ENCODE measurements around the gene PPP6R1.

Gene PPP6R1

DNA sequence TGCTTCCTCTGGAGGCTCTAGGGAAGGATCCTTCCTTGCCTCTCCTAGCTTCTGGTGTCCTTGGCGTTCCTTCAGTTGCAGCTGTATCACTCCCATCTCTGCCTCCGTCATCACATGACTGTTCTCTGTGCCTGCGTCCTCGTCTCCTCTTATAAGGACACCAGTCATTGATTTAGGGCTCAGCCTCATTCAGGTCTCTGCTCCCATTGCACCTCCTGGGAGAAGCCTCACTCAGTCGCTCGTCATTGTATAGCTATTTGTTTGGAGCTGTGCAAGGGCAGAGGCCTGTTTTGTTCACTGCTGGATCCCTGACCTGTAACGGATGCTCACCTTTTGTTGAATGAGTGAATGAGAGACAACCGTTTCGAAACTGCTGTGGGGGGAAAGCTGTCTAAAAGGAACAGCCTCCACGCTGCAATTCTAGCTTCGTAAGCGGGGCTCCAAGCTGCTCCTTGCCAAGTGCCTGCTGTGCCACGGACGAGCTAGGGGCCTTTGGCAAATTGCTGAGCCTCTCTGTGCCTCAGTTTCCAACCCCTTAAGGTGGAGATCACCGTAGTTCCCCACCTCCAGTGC, 42.2 kb upstream of the PPP6R1 start:
- Histone ChIP-seq H3K4me3 (ENCODE audit: low read length in 2 of 2) (no peak overlapping the region), H3K36me3 (ENCODE audit: control insufficient read depth in 2 of 2, insufficient read depth in 2 of 2, low read length in 2 of 2) (peaks cover 13 to 16% of the 10 kb centered on the region in 2 donors), H3K27me3 (ENCODE audit: control insufficient read depth in 1 of 2, insufficient read depth in 2 of 2, low read length in 2 of 2) (no peaks in the 10 kb centered on the region), H3K27ac (ENCODE audit: low read length) (no peak overlapping the region), H3K9ac (ENCODE audit: low read length in 2 of 2) (no peak overlapping the region), H3K9me3 (ENCODE audit: control insufficient read depth in 2 of 2, low read length in 2 of 2) (no peaks in the 10 kb centered on the region), H3K4me1 (ENCODE audit: control insufficient read depth, insufficient read depth, low read length) (peaks cover 13% of the 10 kb centered on the region)

DNA sequence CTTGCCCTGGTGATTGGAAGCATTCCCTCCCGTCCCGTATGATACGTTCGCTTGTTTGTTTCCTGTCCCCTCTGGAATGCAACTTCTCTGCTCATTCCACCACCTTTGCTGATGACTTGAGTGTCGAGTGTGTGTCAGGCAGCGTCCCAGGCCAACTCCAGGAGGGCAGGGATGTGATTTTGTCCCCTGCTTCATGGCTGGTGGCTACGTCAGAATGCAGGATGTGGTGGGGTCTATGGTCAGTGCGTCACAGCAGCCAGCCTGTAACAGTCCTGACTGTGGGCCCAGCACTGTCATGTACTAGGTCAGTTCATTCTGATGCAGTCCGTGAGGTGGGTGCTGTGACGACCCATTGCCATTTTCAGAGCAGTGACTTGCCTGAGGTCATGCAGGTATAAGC, 41.2 kb upstream of the PPP6R1 start:
- Histone ChIP-seq H3K4me1 (ENCODE audit: control insufficient read depth, insufficient read depth, low read length) (peaks cover 13% of the 10 kb centered on the region), H3K4me3 (ENCODE audit: low read length in 2 of 2) (no peak overlapping the region), H3K9ac (ENCODE audit: low read length in 2 of 2) (no peak overlapping the region), H3K27me3 (ENCODE audit: control insufficient read depth in 1 of 2, insufficient read depth in 2 of 2, low read length in 2 of 2) (no peaks in the 10 kb centered on the region), H3K36me3 (ENCODE audit: control insufficient read depth in 2 of 2, insufficient read depth in 2 of 2, low read length in 2 of 2) (peaks cover 13 to 17% of the 10 kb centered on the region in 2 donors), H3K27ac (ENCODE audit: low read length) (no peak overlapping the region), H3K9me3 (ENCODE audit: control insufficient read depth in 2 of 2, low read length in 2 of 2) (no peaks in the 10 kb centered on the region)

DNA sequence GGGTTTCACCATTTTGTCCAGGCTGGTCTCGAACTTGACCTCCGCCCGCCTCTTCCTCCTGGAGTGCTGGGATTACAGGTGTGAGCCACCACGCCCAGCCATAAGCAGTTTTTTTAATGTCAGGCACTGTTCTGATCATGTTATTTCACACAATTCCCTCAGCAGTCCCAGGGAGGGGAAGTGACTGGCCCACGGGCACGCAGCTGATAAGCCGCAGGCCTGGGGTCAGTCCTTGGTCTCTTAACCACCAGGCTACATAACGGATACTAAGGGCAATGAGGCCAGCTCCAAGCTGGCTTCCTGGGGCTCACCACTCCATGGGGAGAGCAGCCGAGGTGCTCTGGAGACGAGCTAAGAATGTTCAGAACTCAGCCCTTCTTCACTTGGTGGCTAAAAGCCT, 38.5 kb upstream of the PPP6R1 start:
- no peaks in the 10 kb centered on the region for H3K9me3 ChIP-seq (ENCODE audit: control insufficient read depth in 2 of 2, low read length in 2 of 2)
- H3K4me3 ChIP-seq (ENCODE audit: low read length in 2 of 2) = no peak overlapping the region
- H3K4me1 ChIP-seq (ENCODE audit: control insufficient read depth, insufficient read depth, low read length) = peaks cover 12% of the 10 kb centered on the region
- H3K36me3 ChIP-seq (ENCODE audit: control insufficient read depth in 2 of 2, insufficient read depth in 2 of 2, low read length in 2 of 2) = peaks cover 4 to 10% of the 10 kb centered on the region in 2 donors
- H3K9ac ChIP-seq (ENCODE audit: low read length in 2 of 2) = no peak overlapping the region
- H3K27ac ChIP-seq (ENCODE audit: low read length) = no peak overlapping the region
- no peaks in the 10 kb centered on the region for H3K27me3 ChIP-seq (ENCODE audit: control insufficient read depth in 1 of 2, insufficient read depth in 2 of 2, low read length in 2 of 2)

- H3K36me3 ChIP-seq (ENCODE audit: control insufficient read depth in 2 of 2, insufficient read depth in 2 of 2, low read length in 2 of 2) = peaks cover 4 to 8% of the 10 kb centered on the region in 2 donors
- no peaks in the 10 kb centered on the region for H3K27me3 ChIP-seq (ENCODE audit: control insufficient read depth in 1 of 2, insufficient read depth in 2 of 2, low read length in 2 of 2)
- H3K9me3 ChIP-seq (ENCODE audit: control insufficient read depth in 2 of 2, low read length in 2 of 2) = no peaks in the 10 kb centered on the region
- no peak overlapping the region for H3K9ac ChIP-seq (ENCODE audit: low read length in 2 of 2)
- peaks cover 14% of the 10 kb centered on the region for H3K4me1 ChIP-seq (ENCODE audit: control insufficient read depth, insufficient read depth, low read length)
- no peak overlapping the region for H3K4me3 ChIP-seq (ENCODE audit: low read length in 2 of 2)
- H3K27ac ChIP-seq (ENCODE audit: low read length) = no peak overlapping the region
These were observed 30.4 kb upstream of the PPP6R1 start for GRCh38 chr19:55289117-55289796.

DNA sequence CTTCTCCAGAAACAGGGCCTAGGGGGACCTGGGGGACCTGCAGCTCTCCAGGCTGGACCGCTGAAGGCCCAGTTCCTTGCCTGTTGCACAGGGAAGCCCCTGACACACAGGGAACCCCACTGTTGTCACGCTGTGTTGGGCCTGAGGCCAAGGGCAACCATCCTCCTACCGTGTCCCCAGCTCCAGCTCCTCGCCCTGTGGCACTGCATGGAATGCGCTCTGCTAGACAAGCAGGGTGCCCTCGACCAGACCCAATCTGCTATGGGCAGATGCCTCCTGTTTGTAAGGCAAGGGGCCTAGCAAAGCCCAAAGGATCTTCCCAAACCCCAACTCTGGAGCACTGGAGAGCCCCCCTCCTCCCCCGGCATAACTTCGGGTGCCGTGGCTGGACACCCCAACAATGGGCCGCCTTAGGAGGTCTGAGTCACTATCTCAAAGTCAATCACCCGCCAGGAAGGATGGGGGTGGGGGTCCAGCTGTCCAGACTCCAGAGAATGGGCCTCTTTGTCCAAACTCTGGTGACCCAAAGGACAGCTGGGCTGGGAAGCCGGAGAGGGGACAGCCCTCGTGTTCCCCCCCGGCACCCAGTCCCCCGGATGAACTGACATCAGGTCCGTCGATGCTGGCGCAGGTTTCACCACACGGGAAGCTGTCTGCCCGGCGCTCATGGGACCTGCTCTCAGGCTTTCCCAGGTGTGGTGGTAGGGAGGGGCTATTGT, 28.7 kb upstream of the PPP6R1 start:
- H3K9ac ChIP-seq (ENCODE audit: low read length in 2 of 2) = no peak overlapping the region
- peaks cover 18% of the 10 kb centered on the region for H3K4me1 ChIP-seq (ENCODE audit: control insufficient read depth, insufficient read depth, low read length)
- H3K27ac ChIP-seq (ENCODE audit: low read length) = no peak overlapping the region
- H3K36me3 ChIP-seq (ENCODE audit: control insufficient read depth in 2 of 2, insufficient read depth in 2 of 2, low read length in 2 of 2) = peaks cover 0 to 6% of the 10 kb centered on the region in 2 donors
- H3K27me3 ChIP-seq (ENCODE audit: control insufficient read depth in 1 of 2, insufficient read depth in 2 of 2, low read length in 2 of 2) = no peaks in the 10 kb centered on the region
- H3K9me3 ChIP-seq (ENCODE audit: control insufficient read depth in 2 of 2, low read length in 2 of 2) = no peaks in the 10 kb centered on the region
- H3K4me3 ChIP-seq (ENCODE audit: low read length in 2 of 2) = no peak overlapping the region

- Histone ChIP-seq H3K4me1 (ENCODE audit: control insufficient read depth, insufficient read depth, low read length) (peaks cover 22% of the 10 kb centered on the region), H3K9ac (ENCODE audit: low read length in 2 of 2) (peak overlapping the region; percentile 21 to 42), H3K27me3 (ENCODE audit: control insufficient read depth in 1 of 2, insufficient read depth in 2 of 2, low read length in 2 of 2) (no peaks in the 10 kb centered on the region), H3K4me3 (ENCODE audit: low read length in 2 of 2) (peak overlapping the region in 1 of 2 donors; percentile 52), H3K27ac (ENCODE audit: low read length) (peak overlapping the region; percentile 49), H3K36me3 (ENCODE audit: control insufficient read depth in 2 of 2, insufficient read depth in 2 of 2, low read length in 2 of 2) (peaks cover 0 to 6% of the 10 kb centered on the region in 2 donors), H3K9me3 (ENCODE audit: control insufficient read depth in 2 of 2, low read length in 2 of 2) (no peaks in the 10 kb centered on the region)
These were observed 26.5 kb upstream of the PPP6R1 start for GRCh38 chr19:55285229-55285890.

DNA sequence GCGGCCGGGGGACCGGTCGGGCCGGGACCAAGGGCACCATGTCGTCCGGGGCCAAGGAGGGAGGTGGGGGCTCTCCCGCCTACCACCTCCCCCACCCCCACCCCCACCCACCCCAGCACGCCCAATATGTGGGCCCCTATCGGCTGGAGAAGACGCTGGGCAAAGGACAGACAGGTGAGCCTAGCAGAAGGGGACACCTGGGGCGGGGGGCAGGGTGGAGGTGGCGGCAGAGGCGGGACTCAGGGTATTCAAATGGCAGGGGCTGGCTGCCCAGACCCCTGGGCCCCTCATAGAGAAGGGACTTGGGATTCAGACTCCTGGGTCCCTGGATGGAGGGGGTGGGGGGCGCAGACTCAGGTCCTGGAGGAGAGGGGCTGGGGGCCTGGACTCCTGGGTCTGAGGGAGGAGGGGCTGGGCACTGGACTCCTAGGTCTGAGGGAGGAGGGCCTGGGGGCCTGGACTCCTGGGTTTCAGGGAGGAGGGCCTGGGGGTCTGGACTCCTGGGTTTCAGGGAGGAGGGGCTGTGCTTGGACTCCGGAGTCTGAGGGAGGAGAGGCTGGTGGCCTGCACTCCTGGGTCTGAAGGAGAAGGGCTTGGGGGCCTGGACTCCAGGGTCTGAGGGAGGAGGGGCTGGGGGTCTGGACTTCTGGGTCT, 25.7 kb upstream of the PPP6R1 start:
- Histone ChIP-seq H3K4me1 (ENCODE audit: control insufficient read depth, insufficient read depth, low read length) (peaks cover 25% of the 10 kb centered on the region), H3K27ac (ENCODE audit: low read length) (peak overlapping the region; percentile 49), H3K27me3 (ENCODE audit: control insufficient read depth in 1 of 2, insufficient read depth in 2 of 2, low read length in 2 of 2) (no peaks in the 10 kb centered on the region), H3K36me3 (ENCODE audit: control insufficient read depth in 2 of 2, insufficient read depth in 2 of 2, low read length in 2 of 2) (peaks cover 0 to 6% of the 10 kb centered on the region in 2 donors), H3K9ac (ENCODE audit: low read length in 2 of 2) (peak overlapping the region in 1 of 2 donors; percentile 42), H3K4me3 (ENCODE audit: low read length in 2 of 2) (peak overlapping the region; percentile 19 to 52), H3K9me3 (ENCODE audit: control insufficient read depth in 2 of 2, low read length in 2 of 2) (no peaks in the 10 kb centered on the region)

GRCh38 chr19:55283548-55284377, 24.9 kb upstream of the PPP6R1 start, which contains the start of gene BRSK1:
Gene BRSK1, plus strand, starts transcription at chr19:55283997. Its CDS starts 446 bp downstream, at chr19:55284443.
- H3K9me3 ChIP-seq (ENCODE audit: control insufficient read depth in 2 of 2, low read length in 2 of 2) = no peaks in the 10 kb centered on the region
- peak within 1 kb of the TSS; percentile 49 for H3K27ac ChIP-seq (ENCODE audit: low read length)
- H3K9ac ChIP-seq (ENCODE audit: low read length in 2 of 2) = peak within 1 kb of the TSS in 1 of 2 donors; percentile 23
- no peaks in the 10 kb centered on the region for H3K27me3 ChIP-seq (ENCODE audit: control insufficient read depth in 1 of 2, insufficient read depth in 2 of 2, low read length in 2 of 2)
- peak within 1 kb of the TSS; percentile 21 to 58 for H3K4me3 ChIP-seq (ENCODE audit: low read length in 2 of 2)
- peaks cover 0 to 4% of the 10 kb centered on the region in 2 donors for H3K36me3 ChIP-seq (ENCODE audit: control insufficient read depth in 2 of 2, insufficient read depth in 2 of 2, low read length in 2 of 2)
- H3K4me1 ChIP-seq (ENCODE audit: control insufficient read depth, insufficient read depth, low read length) = peaks cover 28% of the 10 kb centered on the region

DNA sequence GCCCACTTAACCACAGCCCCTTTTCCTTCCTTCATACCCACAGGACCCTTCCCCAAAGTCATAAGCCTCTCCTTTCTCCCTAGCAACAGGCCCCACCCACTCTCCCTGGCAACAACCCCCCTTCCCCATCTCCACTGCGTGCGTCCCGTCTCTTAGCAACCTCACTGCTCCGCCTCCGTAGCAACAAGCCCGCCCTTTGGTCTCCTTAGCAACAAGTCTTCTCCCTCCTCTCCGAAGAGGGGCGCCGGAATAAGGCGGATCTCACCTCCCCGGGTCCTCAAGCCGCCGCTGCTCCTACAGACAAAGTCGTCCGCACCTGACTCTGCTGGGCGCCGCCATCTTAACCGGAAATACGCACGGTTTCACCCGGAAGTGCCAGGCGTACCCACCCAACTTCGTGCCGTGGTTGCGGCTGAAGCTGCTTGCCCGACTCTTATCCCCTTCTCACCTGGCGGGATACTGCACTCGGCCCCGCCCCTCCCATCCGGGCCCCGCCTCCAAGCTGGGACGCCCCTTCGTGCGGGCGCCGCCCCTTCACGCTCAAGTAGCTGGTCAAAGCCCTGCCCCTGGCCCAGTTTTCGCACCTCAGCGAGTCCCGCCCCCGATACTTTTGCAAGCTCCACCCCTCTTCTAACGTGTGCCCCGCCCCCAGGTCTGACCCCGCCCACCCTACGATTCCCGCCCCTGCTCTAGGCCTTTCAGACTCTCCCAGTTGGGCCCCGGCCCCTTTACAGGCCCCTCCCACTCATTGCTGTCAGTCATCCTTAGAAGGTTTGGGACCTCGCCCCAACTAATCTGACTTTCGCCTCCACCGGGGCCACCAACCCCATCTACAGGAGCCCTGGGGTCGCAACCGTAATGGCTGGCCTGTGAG, 21.2 kb upstream of the PPP6R1 start, which contains the start of gene HSPBP1:
Gene HSPBP1 (minus strand): TSS at position 341 of the 874 bp plus-strand sequence. CDS start 502 bp downstream, outside the sequence.
- peaks cover 22% of the 10 kb centered on the region for H3K4me1 ChIP-seq (ENCODE audit: control insufficient read depth, insufficient read depth, low read length)
- no peaks in the 10 kb centered on the region for H3K27me3 ChIP-seq (ENCODE audit: control insufficient read depth in 1 of 2, insufficient read depth in 2 of 2, low read length in 2 of 2)
- H3K9ac ChIP-seq (ENCODE audit: low read length in 2 of 2) = peak within 1 kb of the TSS; percentile 81 to 84
- peak within 1 kb of the TSS; percentile 82 for H3K27ac ChIP-seq (ENCODE audit: low read length)
- peaks cover 11 to 19% of the 10 kb centered on the region in 2 donors for H3K36me3 ChIP-seq (ENCODE audit: control insufficient read depth in 2 of 2, insufficient read depth in 2 of 2, low read length in 2 of 2)
- no peaks in the 10 kb centered on the region for H3K9me3 ChIP-seq (ENCODE audit: control insufficient read depth in 2 of 2, low read length in 2 of 2)
- peak within 1 kb of the TSS; percentile 92 to 98 for H3K4me3 ChIP-seq (ENCODE audit: low read length in 2 of 2)

Measured in stomach smooth muscle (tissue), 2 donors.